Adrenal gland (tissue), 12 donors: ENCODE results near the gene GSE1. TPM values are rescaled to one million over a fixed set of nuclear protein-coding genes. Genes with fewer than 3 reads are reported as not detected.
A peak's percentile ranks its signal among the peaks of the same experiment; 100 is the strongest.

Experiments used
- DNase-seq, 7 donors: peaks; one replicate each; pipeline ENCODE4 v3.0.0-alpha.2; 2019 to 2020
- H3K27ac ChIP-seq, 5 donors: fragments of 200-600 bp; sonication (generic) in 4 of 5; 1 replicate in 3 of 5; 2 replicates in 2 of 5; pipeline versions ENCODE4 v1.5.1 to v1.8.0; 2016 to 2020; ENCODE audit warnings: mild to moderate bottlenecking in 1 of 5
- H3K27me3 ChIP-seq: fragments of 200-600 bp; 2 replicates; pipeline ENCODE4 v1.8.0; 2021
- H3K36me3 ChIP-seq, 2 donors: fragments of 200-600 bp; replicated peaks in 1 of 2; 1 replicate in 1 of 2; 2 replicates in 1 of 2; pipeline versions ENCODE4 v1.5.1 to v1.8.0; 2018 to 2022
- H3K4me1 ChIP-seq, 2 donors: fragments of 200-600 bp; replicated peaks in 1 of 2; 1 replicate in 1 of 2; 2 replicates in 1 of 2; pipeline versions ENCODE4 v1.5.1 to v1.8.0; 2018 to 2021
- H3K4me3 ChIP-seq, 4 donors: fragments of 200-600 bp; sonication (generic) in 3 of 4; one replicate each; pipeline ENCODE4 v1.5.1; 2016 to 2018
- H3K9me3 ChIP-seq, 3 donors: fragments of 200-600 bp; sonication (generic) in 1 of 3; replicated peaks in 1 of 3; 1 replicate in 2 of 3; 2 replicates in 1 of 3; pipeline versions ENCODE4 v1.5.1 to v1.8.0; 2016 to 2021
- CTCF ChIP-seq, 6 experiments: fragments of 450-650 bp in 4 of 6; fragments of 200-600 bp in 2 of 6; sonication (generic) in 1 of 6; IDR thresholded peaks; 1 replicate in 5 of 6; 2 replicates in 1 of 6; pipeline versions ENCODE4 v1.5.1 to v1.8.0; 2016 to 2021; ENCODE audit warnings: antibody characterized with exemption in 6 of 6, mild to moderate bottlenecking in 2 of 6, moderate library complexity in 1 of 6
- POLR2A ChIP-seq, 2 donors: fragments of 450-650 bp; IDR thresholded peaks; one replicate each; pipeline ENCODE4 v1.6.1; 2017; ENCODE audit warnings: antibody characterized with exemption in 2 of 2, mild to moderate bottlenecking in 2 of 2, moderate library complexity in 1 of 2
- WGBS, 4 donors: extraction: QIAGEN DNeasy Blood & Tissue Kit in 2 of 4; methylation state at CpG; one replicate each; pipeline versions ENCODE4 v1.1.5 to v1.1.7; 2013 to 2017; 5-methylcytosine and 5-hydroxymethylcytosine counted together
- intact Hi-C, 2 donors: fragments of 100-400 bp; cut with DNase I; formaldehyde crosslinking; loops; one replicate each; pipeline versions ENCODE4 v1.14.1 to v1.15.0; 2022 to 2023
- polyA plus RNA-seq, 3 donors: library from polyadenylated mRNA; stranded (reverse); fragments of 200-250 nt in 2 of 3; fragments of 350-450 nt in 1 of 3; fragmentation: Illumina TruSeq in 1 of 3; extraction: RNeasy Lipid Tissue Mini Kit (QIAGEN cat#74804) in 1 of 3; gene quantifications; one replicate each; pipeline ENCODE4 v1.2.3, GENCODE V29; 2013 to 2014
- total RNA-seq, 9 donors: library from RNA; depleted of rRNA in 4 of 9; stranded (reverse); fragments of >200 nt in 4 of 9; fragments of 120-200 nt in 1 of 9; fragmentation: NEBNext Ultra II Directional in 1 of 9; extraction: Animal tissue kit (Norgen Biotek cat#: 25700) in 1 of 9; gene quantifications; one replicate each; pipeline versions ENCODE4 v1.1.0 to v1.2.4, GENCODE V29; 2013 to 2023
- donor health status: healthy with polysubstance abuse.
- donor health status: Bipolar disorder and iron deficiency.
- donor health status: DM: yes; HTN: yes; CAD: no.
- donor health status: DM: no; HTN: no; CAD: no.
- donor health status: DM: no; HTN: no; CAD: no.
- donor health status: DM: yes; HTN: yes; CAD: no.

Gene GSE1
- total and polyA plus RNA-seq, 12 donors, result 7.8 to 99.9 (median 64.8) TPM

GRCh38 chr16:85627089-85627488, 14.0 kb downstream of the GSE1 start:
- Histone ChIP-seq H3K4me3 (no peak overlapping the region), H3K36me3 (no peaks in the 10 kb centered on the region), H3K27me3 (no peaks in the 10 kb centered on the region), H3K9me3 (no peaks in the 10 kb centered on the region), H3K4me1 (peaks cover 12 to 49% of the 10 kb centered on the region in 2 donors), H3K27ac (peak overlapping the region in 2 of 5 donors; percentile 29 to 74)
- 56 to 67% (median 61%) methylated on average over 1 to 8 of the region's 8 CpGs for WGBS, 4 donors
- DNase-seq, result no peak
- intact Hi-C loops, result no loop called here
- TF ChIP-seq POLR2A (IDR thresholded peaks at IDR 0.05), result no peak
- TF ChIP-seq CTCF (IDR thresholded peaks at IDR 0.05), result no peak

GRCh38 chr16:85627526-85628264, 14.6 kb downstream of the GSE1 start:
- intact Hi-C loops, result no loop called here
- no peak for DNase-seq

GRCh38 chr16:85628265-85628556, 15.1 kb downstream of the GSE1 start:
- no peak for TF ChIP-seq POLR2A (IDR thresholded peaks at IDR 0.05)
- no peak for TF ChIP-seq CTCF (IDR thresholded peaks at IDR 0.05)
- intact Hi-C loops, result no loop called here
- H3K36me3 ChIP-seq, result no peaks in the 10 kb centered on the region
- peaks cover 12 to 50% of the 10 kb centered on the region in 2 donors for H3K4me1 ChIP-seq
- 81 to 100% (median 97%) methylated on average over 1 to 5 of the region's 5 CpGs for WGBS, 4 donors
- no peaks in the 10 kb centered on the region for H3K9me3 ChIP-seq
- H3K27ac ChIP-seq, result peak overlapping the region in 2 of 5 donors; percentile 55 to 74
- DNase-seq, result no peak
- no peaks in the 10 kb centered on the region for H3K27me3 ChIP-seq
- H3K4me3 ChIP-seq, result no peak overlapping the region

More at GRCh38 chr16:85627526-85628264, 14.6 kb downstream of the GSE1 start:
- H3K9me3 ChIP-seq, result no peaks in the 10 kb centered on the region
- 83 to 89% (median 83%) methylated on average over 18 to 30 of the region's 30 CpGs; no CpG with 5 or more reads in 1 of the 4 donors for WGBS, 4 donors
- peak overlapping the region in 2 of 5 donors; percentile 55 to 74 for H3K27ac ChIP-seq
- no peaks in the 10 kb centered on the region for H3K36me3 ChIP-seq
- H3K4me1 ChIP-seq, result peaks cover 12 to 50% of the 10 kb centered on the region in 2 donors
- TF ChIP-seq CTCF (IDR thresholded peaks at IDR 0.05) (no peak), POLR2A (IDR thresholded peaks at IDR 0.05) (no peak)
- no peak overlapping the region for H3K4me3 ChIP-seq
- no peaks in the 10 kb centered on the region for H3K27me3 ChIP-seq

- intact Hi-C loops, result no loop called here
- peaks cover 12 to 50% of the 10 kb centered on the region in 2 donors for H3K4me1 ChIP-seq
- no peaks in the 10 kb centered on the region for H3K36me3 ChIP-seq
- H3K4me3 ChIP-seq, result no peak overlapping the region
- H3K9me3 ChIP-seq, result no peaks in the 10 kb centered on the region
- DNase-seq, result no peak
- 93 to 98% (median 94%) methylated on average over 9 to 14 of the region's 14 CpGs for WGBS, 4 donors
- peak overlapping the region in 3 of 5 donors; percentile 21 to 74 (median 32) for H3K27ac ChIP-seq
- TF ChIP-seq CTCF (IDR thresholded peaks at IDR 0.05), result no peak
- TF ChIP-seq POLR2A (IDR thresholded peaks at IDR 0.05), result no peak
- H3K27me3 ChIP-seq, result no peaks in the 10 kb centered on the region
These were observed 15.5 kb downstream of the GSE1 start for GRCh38 chr16:85628645-85629044.
